Liver (tissue), 9 donors: Measurements from ENCODE around the gene PAWR. TPM values are rescaled to one million over a fixed set of nuclear protein-coding genes. Genes with fewer than 3 reads are reported as not detected.

ENCODE experiments used
- DNase-seq: peaks from one replicate; pipeline ENCODE4 v3.0.0-alpha.2; 2017; ENCODE audit warnings: low spot score
- H3K27ac ChIP-seq, 2 donors: one replicate each; pipeline ENCODE4 v1.7.0; 2013; ENCODE audit warnings: inconsistent platforms in 2 of 2, low read length in 2 of 2, control low read depth in 1 of 2, low read depth in 1 of 2, mild to moderate bottlenecking in 1 of 2
- H3K27me3 ChIP-seq, 4 donors: one replicate each; pipeline versions ENCODE4 v1.6.1 to v1.7.0; 2013; ENCODE audit warnings: low read length in 3 of 4, inconsistent platforms in 1 of 4, mild to moderate bottlenecking in 1 of 4, moderate library complexity in 1 of 4; ENCODE audit not compliant: control insufficient read depth in 4 of 4, insufficient read depth in 4 of 4
- H3K36me3 ChIP-seq, 4 donors: one replicate each; pipeline versions ENCODE4 v1.6.1 to v1.7.0; 2013; ENCODE audit warnings: low read length in 3 of 4, mild to moderate bottlenecking in 3 of 4, low read depth in 1 of 4, moderate library complexity in 1 of 4; ENCODE audit not compliant: control insufficient read depth in 4 of 4, insufficient read depth in 3 of 4
- H3K4me1 ChIP-seq, 4 donors: one replicate each; pipeline versions ENCODE4 v1.6.1 to v1.7.0; 2013; ENCODE audit warnings: low read length in 3 of 4, mild to moderate bottlenecking in 3 of 4, moderate library complexity in 1 of 4; ENCODE audit not compliant: control insufficient read depth in 4 of 4, insufficient read depth in 4 of 4
- H3K4me3 ChIP-seq, 3 donors: one replicate each; pipeline versions ENCODE4 v1.6.1 to v1.7.0; 2013; ENCODE audit warnings: low read length in 3 of 3, control low read depth in 1 of 3, low read depth in 1 of 3, mild to moderate bottlenecking in 1 of 3
- H3K9ac ChIP-seq, 2 donors: one replicate each; pipeline ENCODE4 v1.7.0; 2013; ENCODE audit warnings: low read length in 2 of 2, mild to moderate bottlenecking in 2 of 2, moderate library complexity in 2 of 2, control low read depth in 1 of 2, low read depth in 1 of 2
- H3K9me3 ChIP-seq, 4 donors: one replicate each; pipeline versions ENCODE4 v1.6.1 to v1.7.0; 2013; ENCODE audit warnings: low read length in 3 of 4; ENCODE audit not compliant: control insufficient read depth in 4 of 4
- ATF3 ChIP-seq: IDR thresholded peaks from 2 replicates; pipeline ENCODE4 v1.6.1; 2016; ENCODE audit warnings: antibody characterized with exemption
- CTCF ChIP-seq: fragments of 150-350 bp; IDR thresholded peaks from 2 replicates; pipeline ENCODE4 v1.5.1; 2017; ENCODE audit warnings: improper control_type of control experiment, low read depth, low read length; ENCODE audit not compliant: missing input control
- EGR1 ChIP-seq, 2 donors: IDR thresholded peaks; 2 replicates each; pipeline ENCODE4 v1.6.1; 2016 to 2018; ENCODE audit warnings: antibody characterized with exemption in 2 of 2, low read depth in 2 of 2
- FOXA1 ChIP-seq: IDR thresholded peaks from 2 replicates; pipeline ENCODE4 v1.6.1; 2016; ENCODE audit warnings: antibody characterized with exemption
- FOXA2 ChIP-seq: IDR thresholded peaks from 2 replicates; pipeline ENCODE4 v1.6.1; 2016; ENCODE audit warnings: antibody characterized with exemption
- GABPA ChIP-seq, 2 donors: IDR thresholded peaks in 1 of 2; conservative IDR thresholded peaks in 1 of 2; 2 replicates each; pipeline ENCODE4 v1.6.1; 2016; ENCODE audit warnings: antibody characterized with exemption in 2 of 2, mild to moderate bottlenecking in 1 of 2, moderate library complexity in 1 of 2
- HNF4G ChIP-seq: IDR thresholded peaks from 2 replicates; pipeline ENCODE4 v1.6.1; 2016; ENCODE audit warnings: antibody characterized with exemption
- JUND ChIP-seq, 2 donors: IDR thresholded peaks; 2 replicates each; pipeline ENCODE4 v1.6.1; 2016; ENCODE audit warnings: antibody characterized with exemption in 2 of 2
- MAX ChIP-seq: IDR thresholded peaks from 2 replicates; pipeline ENCODE4 v1.6.1; 2016; ENCODE audit warnings: antibody characterized with exemption
- NR2F2 ChIP-seq: IDR thresholded peaks from 2 replicates; pipeline ENCODE4 v1.6.1; 2016; ENCODE audit warnings: antibody characterized with exemption
- RAD21 ChIP-seq, 2 donors: IDR thresholded peaks; 2 replicates each; pipeline ENCODE4 v1.6.1; 2016; ENCODE audit warnings: antibody characterized with exemption in 2 of 2, mild to moderate bottlenecking in 2 of 2
- REST ChIP-seq: IDR thresholded peaks from 2 replicates; pipeline ENCODE4 v1.6.1; 2016; ENCODE audit warnings: antibody characterized with exemption, mild to moderate bottlenecking
- RXRA ChIP-seq, 2 donors: IDR thresholded peaks; 2 replicates each; pipeline ENCODE4 v1.6.1; 2017 to 2018; ENCODE audit warnings: antibody characterized with exemption in 2 of 2, mild to moderate bottlenecking in 1 of 2
- SP1 ChIP-seq: IDR thresholded peaks from 2 replicates; pipeline ENCODE4 v1.6.1; 2018; ENCODE audit warnings: antibody characterized with exemption, mild to moderate bottlenecking
- TAF1 ChIP-seq: conservative IDR thresholded peaks from 2 replicates; pipeline ENCODE4 v1.6.1; 2016; ENCODE audit warnings: antibody characterized with exemption, mild to moderate bottlenecking
- YY1 ChIP-seq: IDR thresholded peaks from 2 replicates; pipeline ENCODE4 v1.6.1; 2016; ENCODE audit warnings: antibody characterized with exemption, mild to moderate bottlenecking
- ZBTB33 ChIP-seq: IDR thresholded peaks from 2 replicates; pipeline ENCODE4 v1.6.1; 2016; ENCODE audit warnings: antibody characterized with exemption
- WGBS: extraction: QIAGEN DNeasy Blood & Tissue Kit; methylation state at CpG from one replicate; pipeline ENCODE4 v1.1.7; 2013; 5-methylcytosine and 5-hydroxymethylcytosine counted together
- polyA plus RNA-seq, 2 donors: library from polyadenylated mRNA; stranded (reverse) in 1 of 2; unstranded in 1 of 2; fragments of 200-250 nt in 1 of 2; fragments of >200 nt in 1 of 2; fragmentation: Nextera tagmentation in 1 of 2; extraction: Ambion mirVana in 1 of 2; gene quantifications; one replicate each; pipeline versions ENCODE4 v1.2.1 to v1.2.3, GENCODE V29; 2013 to 2015
- total RNA-seq, 2 donors: library from RNA; depleted of rRNA; stranded (reverse); fragments of >200 nt; gene quantifications; one replicate each; pipeline ENCODE4 v1.2.3, GENCODE V29; 2014
- donor health status: healthy.
- donor health status: healthy.
- donor health status: healthy.
- donor health status: healthy.
- donor health status: healthy.

PAWR gene
- total and polyA plus RNA-seq, 4 donors, result 6.1 to 24.1 (median 9.9) TPM

GRCh38 chr12:79674629-79675028, 16.1 kb downstream of the PAWR start:
- no peak overlapping the region for H3K27ac ChIP-seq
- TF ChIP-seq FOXA1 (no peak), JUND (IDR thresholded peaks at IDR 0.05) (no peak), RAD21 (IDR thresholded peaks at IDR 0.05) (no peak), FOXA2 (no peak), ZBTB33 (no peak), NR2F2 (no peak), TAF1 (no peak)
- peaks cover 0 to 3% (median 0%) of the 10 kb centered on the region in 4 donors for H3K36me3 ChIP-seq
- no peak for DNase-seq
- H3K9me3 ChIP-seq, result no peaks in the 10 kb centered on the region
- H3K9ac ChIP-seq, result no peak overlapping the region
- no peak overlapping the region for H3K4me3 ChIP-seq
- WGBS, result 94% methylated on average over 3 of the region's 3 CpGs
- H3K4me1 ChIP-seq, result peaks cover 0 to 16% (median 2%) of the 10 kb centered on the region in 4 donors
- no peaks in the 10 kb centered on the region for H3K27me3 ChIP-seq

GRCh38 chr12:79673354-79673753, 17.4 kb downstream of the PAWR start:
- WGBS, result 99% methylated on average over 4 of the region's 4 CpGs
- H3K9ac ChIP-seq, result no peak overlapping the region
- H3K36me3 ChIP-seq, result peaks cover 0 to 2% (median 0%) of the 10 kb centered on the region in 4 donors
- no peak overlapping the region for H3K4me3 ChIP-seq
- no peak for DNase-seq
- no peak overlapping the region for H3K27ac ChIP-seq
- H3K9me3 ChIP-seq, result no peaks in the 10 kb centered on the region
- TF ChIP-seq EGR1 (IDR thresholded peaks at IDR 0.05; ENCODE audit: low read depth in 2 of 2), result no peak
- no peak for TF ChIP-seq YY1
- TF ChIP-seq FOXA1, result no peak
- TF ChIP-seq ATF3, result no peak
- TF ChIP-seq RXRA (IDR thresholded peaks at IDR 0.05), result no peak
- TF ChIP-seq HNF4G, result no peak
- no peak for TF ChIP-seq GABPA (IDR thresholded peaks at IDR 0.05 in 1 of 2, conservative IDR thresholded peaks at IDR 0.05 in 1 of 2)
- no peak for TF ChIP-seq SP1
- no peak for TF ChIP-seq JUND (IDR thresholded peaks at IDR 0.05)
- TF ChIP-seq REST, result no peak
- TF ChIP-seq ZBTB33, result no peak
- no peak for TF ChIP-seq FOXA2
- no peak for TF ChIP-seq MAX
- TF ChIP-seq CTCF, result no peak
- TF ChIP-seq NR2F2, result no peak
- H3K27me3 ChIP-seq, result no peaks in the 10 kb centered on the region
- peaks cover 0 to 10% (median 0%) of the 10 kb centered on the region in 4 donors for H3K4me1 ChIP-seq
